Epithelial cell of proximal tubule (primary cell): ENCODE results near the gene LRMDA. TPM values are rescaled to one million over a fixed set of nuclear protein-coding genes. Genes with fewer than 3 reads are reported as not detected.

ENCODE experiments used
- DNase-seq: peaks from one replicate; pipeline ENCODE4 v3.0.0-alpha.2; 2011; ENCODE audit warnings: low read depth
- H3K4me3 ChIP-seq: 2 replicates; pipeline ENCODE4 v1.5.1; 2011; ENCODE audit warnings: low read depth, mild to moderate bottlenecking, low read length
- total RNA-seq: library from RNA; depleted of rRNA; stranded (reverse); fragments of >200 nt; gene quantifications from 2 replicates; pipeline ENCODE4 v1.2.3, GENCODE V29; 2015
- TF ChIP-seq, protein P1 (sequence below): conservative IDR thresholded peaks from 2 replicates; pipeline ENCODE4 v1.5.1; 2012; ENCODE audit warnings: low read depth, mild to moderate bottlenecking, low read length

The LRMDA gene
- total RNA-seq, 1 donor from 2014 or later: 0.75 TPM

DNA sequence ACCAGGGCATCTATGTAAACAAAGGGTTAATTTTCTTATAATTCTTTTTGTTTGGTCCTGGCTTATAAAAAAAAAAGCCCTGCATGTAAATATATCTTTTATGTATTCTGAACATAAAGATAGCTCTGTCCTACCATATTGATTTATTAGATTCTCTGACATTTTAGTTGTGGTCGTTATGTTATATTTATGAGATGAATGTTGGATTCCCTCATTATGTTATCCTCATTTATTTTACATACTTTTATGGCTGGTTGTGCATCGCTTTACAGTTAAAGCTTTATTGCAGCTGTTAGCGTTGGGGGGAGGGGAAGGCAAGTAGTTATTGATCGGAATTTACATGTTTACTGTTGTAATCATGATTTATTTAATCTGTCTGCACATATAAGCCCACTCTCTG is 431.5 kb downstream of the LRMDA start:
- no peak for DNase-seq
- TF ChIP-seq, protein P1, sequence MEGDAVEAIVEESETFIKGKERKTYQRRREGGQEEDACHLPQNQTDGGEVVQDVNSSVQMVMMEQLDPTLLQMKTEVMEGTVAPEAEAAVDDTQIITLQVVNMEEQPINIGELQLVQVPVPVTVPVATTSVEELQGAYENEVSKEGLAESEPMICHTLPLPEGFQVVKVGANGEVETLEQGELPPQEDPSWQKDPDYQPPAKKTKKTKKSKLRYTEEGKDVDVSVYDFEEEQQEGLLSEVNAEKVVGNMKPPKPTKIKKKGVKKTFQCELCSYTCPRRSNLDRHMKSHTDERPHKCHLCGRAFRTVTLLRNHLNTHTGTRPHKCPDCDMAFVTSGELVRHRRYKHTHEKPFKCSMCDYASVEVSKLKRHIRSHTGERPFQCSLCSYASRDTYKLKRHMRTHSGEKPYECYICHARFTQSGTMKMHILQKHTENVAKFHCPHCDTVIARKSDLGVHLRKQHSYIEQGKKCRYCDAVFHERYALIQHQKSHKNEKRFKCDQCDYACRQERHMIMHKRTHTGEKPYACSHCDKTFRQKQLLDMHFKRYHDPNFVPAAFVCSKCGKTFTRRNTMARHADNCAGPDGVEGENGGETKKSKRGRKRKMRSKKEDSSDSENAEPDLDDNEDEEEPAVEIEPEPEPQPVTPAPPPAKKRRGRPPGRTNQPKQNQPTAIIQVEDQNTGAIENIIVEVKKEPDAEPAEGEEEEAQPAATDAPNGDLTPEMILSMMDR: no peak
- no peak overlapping the region for H3K4me3 ChIP-seq

DNA sequence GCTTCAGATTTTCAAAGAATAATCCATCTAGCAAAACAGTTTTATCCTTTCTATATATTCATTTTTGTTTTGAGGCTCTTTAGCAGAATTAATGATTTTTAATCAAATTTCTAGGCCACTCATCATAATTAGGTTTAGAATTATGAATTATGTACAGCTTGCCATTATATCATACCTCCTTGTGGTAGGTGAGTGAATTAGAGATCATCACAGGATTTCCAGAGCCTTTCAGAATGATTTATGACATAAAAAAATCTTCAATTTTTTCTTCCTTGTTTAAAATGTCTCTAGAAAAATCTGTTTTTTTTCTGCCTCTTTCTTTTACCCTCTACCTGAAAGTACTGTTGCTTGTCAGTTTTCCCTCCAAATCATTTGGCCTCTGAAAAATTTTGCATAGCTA is 433.3 kb downstream of the LRMDA start:
- no peak overlapping the region for H3K4me3 ChIP-seq
- DNase-seq: no peak
- TF ChIP-seq, protein P1: no peak

DNA sequence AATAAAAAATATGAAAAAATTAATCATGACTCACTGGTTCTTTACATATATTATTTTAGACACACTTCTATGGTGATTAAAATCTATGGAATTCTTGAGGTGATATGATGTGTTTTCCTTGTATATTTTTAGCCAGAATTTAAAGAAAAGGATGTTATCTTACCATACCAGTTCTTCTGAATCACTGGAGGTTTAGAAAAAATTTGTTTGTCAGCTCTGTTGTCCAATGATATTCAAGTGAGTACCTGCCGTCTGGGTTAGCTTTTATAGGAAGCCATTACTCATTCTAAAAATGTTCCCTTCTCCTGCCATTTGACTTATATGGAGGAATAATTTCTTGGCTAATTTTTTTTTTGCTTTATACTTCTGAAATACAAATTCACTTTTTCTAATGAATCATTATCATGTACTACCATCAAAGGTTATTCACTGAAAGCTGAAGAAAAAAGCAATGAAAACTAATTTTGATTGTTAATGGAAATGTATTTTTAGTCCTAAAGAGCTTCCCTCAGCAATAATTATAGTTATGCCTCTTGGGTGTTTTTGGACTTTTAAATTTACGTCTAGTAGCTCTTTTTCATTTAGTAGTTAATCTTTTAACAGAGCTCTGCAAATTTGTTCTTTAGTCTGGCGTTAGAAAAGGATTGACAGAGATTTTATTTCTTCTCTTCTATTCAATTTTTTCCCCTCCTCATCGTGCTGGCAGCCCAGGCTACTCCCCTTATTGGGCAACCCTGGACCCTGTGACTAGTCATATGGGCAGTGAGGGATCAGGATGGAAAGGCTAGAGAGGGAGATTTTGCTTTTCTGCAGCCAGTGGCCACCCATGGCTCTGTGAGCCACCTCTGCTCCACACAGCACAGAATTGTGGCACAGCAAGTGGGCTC is 434.2 kb downstream of the LRMDA start:
- no peak overlapping the region for H3K4me3 ChIP-seq
- TF ChIP-seq, protein P1: no peak
- DNase-seq: no peak

DNA sequence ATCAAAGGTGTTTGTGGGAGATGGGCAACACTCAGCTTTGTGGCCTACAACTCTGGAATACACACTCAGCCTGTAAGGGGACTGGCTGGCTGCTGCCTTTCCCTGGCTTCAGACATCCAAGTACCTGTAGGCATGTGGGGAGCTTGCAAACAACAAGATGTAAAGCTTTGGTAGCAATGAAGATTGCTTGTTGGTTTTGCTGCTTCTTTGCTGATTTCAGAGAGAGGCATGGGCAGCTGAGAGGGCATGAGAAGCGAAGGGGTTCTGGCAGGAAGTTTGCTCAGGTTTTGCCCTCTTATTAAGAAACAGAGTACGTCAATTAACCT is 434.8 kb downstream of the LRMDA start:
- H3K4me3 ChIP-seq: no peak overlapping the region
- DNase-seq: no peak
- TF ChIP-seq, protein P1: no peak

DNA sequence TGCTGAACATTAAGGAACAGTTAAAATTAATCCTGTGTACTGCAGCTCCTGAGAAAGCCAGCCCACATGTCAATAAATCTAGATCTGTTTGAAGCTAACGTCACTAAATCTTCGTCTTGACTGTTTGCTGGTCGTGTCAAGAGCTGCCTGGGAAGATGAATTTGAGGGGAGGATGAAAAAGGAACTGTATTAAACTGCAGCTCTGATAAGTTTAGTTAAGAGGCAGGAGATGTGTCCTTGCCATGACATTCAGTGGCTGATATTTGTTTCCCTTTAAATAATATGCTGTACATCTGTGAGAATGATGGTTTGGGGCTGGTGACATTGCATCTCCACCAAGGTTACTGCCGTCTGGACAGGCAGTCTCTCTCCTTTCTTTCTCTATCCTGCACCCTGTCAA is 435.3 kb downstream of the LRMDA start:
- H3K4me3 ChIP-seq: no peak overlapping the region
- DNase-seq: no peak
- TF ChIP-seq, protein P1: no peak

DNA sequence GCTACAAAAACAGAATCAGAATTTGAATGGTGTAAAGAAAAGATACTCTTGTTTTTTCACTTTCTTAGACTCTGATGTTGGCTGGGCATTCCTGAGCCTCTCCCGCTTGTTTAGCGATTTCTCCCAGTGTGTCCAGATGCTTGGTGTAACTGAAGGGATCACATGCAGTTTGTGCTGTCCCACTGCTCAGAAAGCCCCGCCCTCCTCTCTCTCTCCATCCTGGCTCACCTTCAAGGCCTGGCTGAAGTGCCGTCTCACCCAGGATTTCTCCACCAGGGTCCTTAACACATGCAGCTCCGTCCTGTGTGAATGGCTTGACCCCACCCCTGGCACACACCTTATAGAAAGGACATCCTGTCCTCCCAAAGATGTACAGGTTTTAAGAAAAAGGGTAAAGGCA is 437.1 kb downstream of the LRMDA start:
- TF ChIP-seq, protein P1: no peak
- no peak for DNase-seq
- no peak overlapping the region for H3K4me3 ChIP-seq

DNA sequence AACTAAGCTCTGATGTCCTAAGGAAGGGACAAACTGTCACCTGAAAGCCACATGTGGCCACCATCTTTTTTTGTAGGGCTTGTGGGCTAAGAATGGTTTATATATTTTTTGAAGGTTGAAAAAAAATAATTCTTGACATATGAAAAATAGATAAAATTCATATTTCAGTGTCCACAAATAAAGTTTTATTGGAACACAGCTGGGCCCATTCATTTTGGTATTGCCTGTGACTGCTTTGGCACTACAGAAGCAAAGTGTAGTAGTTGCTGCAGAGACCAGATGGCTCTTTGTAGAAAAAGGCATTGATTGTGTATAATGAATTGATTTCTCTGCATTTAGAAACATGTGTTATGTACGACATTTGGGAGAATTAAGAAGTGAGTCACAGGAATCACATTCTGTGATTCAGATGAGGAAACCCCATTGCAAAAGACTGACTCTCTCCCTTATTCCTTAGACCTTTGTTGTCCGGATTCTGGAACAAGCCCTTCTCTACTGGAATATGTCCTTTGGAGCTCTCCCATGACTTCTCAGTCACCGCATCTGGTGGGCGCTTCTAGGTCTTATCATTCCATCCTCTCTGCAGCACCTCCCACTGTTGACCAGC is 438.7 kb downstream of the LRMDA start:
- TF ChIP-seq, protein P1: no peak
- no peak overlapping the region for H3K4me3 ChIP-seq
- no peak for DNase-seq
